ENCODE measurements around the gene EPB41L3.

EPB41L3 gene

GRCh38 chr18:5543773-5544389 is at the start of gene EPB41L3:
Gene EPB41L3 (minus strand): TSS chr18:5543997. CDS start chr18:5489183, 54,814 bp downstream.
- DNase-seq (ENCODE audit: low spot score): peak; percentile 36

GRCh38 chr18:5588529-5588928 is 44.7 kb upstream of the EPB41L3 start:
- DNase-seq (ENCODE audit: low spot score): no peak

GRCh38 chr18:5585653-5586052 is 41.9 kb upstream of the EPB41L3 start:
- peak; percentile 7 for DNase-seq (ENCODE audit: low spot score)

- no peak for DNase-seq (ENCODE audit: low spot score)
Observed at GRCh38 chr18:5584746-5585417, 41.1 kb upstream of the EPB41L3 start.

GRCh38 chr18:5582849-5583681 is 39.3 kb upstream of the EPB41L3 start:
- no peak for DNase-seq (ENCODE audit: low spot score)

- DNase-seq (ENCODE audit: low spot score): peak; percentile 74
Observed at GRCh38 chr18:5582076-5582475, 38.3 kb upstream of the EPB41L3 start.

GRCh38 chr18:5574843-5575242 is 31.0 kb upstream of the EPB41L3 start:
- no peak for DNase-seq (ENCODE audit: low spot score)

- no peak for DNase-seq (ENCODE audit: low spot score)
Observed at GRCh38 chr18:5571666-5572065, 27.9 kb upstream of the EPB41L3 start.

GRCh38 chr18:5570613-5571012 is 26.8 kb upstream of the EPB41L3 start:
- peak; percentile 39 for DNase-seq (ENCODE audit: low spot score)

GRCh38 chr18:5568416-5568815 is 24.6 kb upstream of the EPB41L3 start:
- no peak for DNase-seq (ENCODE audit: low spot score)

- no peak for DNase-seq (ENCODE audit: low spot score)
Observed at GRCh38 chr18:5558851-5559250, 15.1 kb upstream of the EPB41L3 start.

- no peak for DNase-seq (ENCODE audit: low spot score)
Observed at GRCh38 chr18:5556310-5556974, 12.6 kb upstream of the EPB41L3 start.

- no peak for DNase-seq (ENCODE audit: low spot score)
Observed at GRCh38 chr18:5554629-5555028, 10.8 kb upstream of the EPB41L3 start.

GRCh38 chr18:5546660-5547059 is 2.9 kb upstream of the EPB41L3 start:
- peak; percentile 53 for DNase-seq (ENCODE audit: low spot score)

GRCh38 chr18:5543036-5543680 is 639 bp downstream of the EPB41L3 start:
- peak; percentile 61 for DNase-seq (ENCODE audit: low spot score)

GRCh38 chr18:5542515-5543035 is 1.2 kb downstream of the EPB41L3 start:
- DNase-seq (ENCODE audit: low spot score): peak; percentile 18

- DNase-seq (ENCODE audit: low spot score): no peak
Observed at GRCh38 chr18:5541644-5542043, 2.2 kb downstream of the EPB41L3 start.

- no peak for DNase-seq (ENCODE audit: low spot score)
Observed at GRCh38 chr18:5539391-5539790, 4.4 kb downstream of the EPB41L3 start.

GRCh38 chr18:5538544-5538943 is 5.3 kb downstream of the EPB41L3 start:
- peak; percentile 25 for DNase-seq (ENCODE audit: low spot score)

GRCh38 chr18:5537860-5538259 is 5.9 kb downstream of the EPB41L3 start:
- DNase-seq (ENCODE audit: low spot score): no peak

- no peak for DNase-seq (ENCODE audit: low spot score)
Observed at GRCh38 chr18:5534845-5535244, 9.0 kb downstream of the EPB41L3 start.

- DNase-seq (ENCODE audit: low spot score): no peak
Observed at GRCh38 chr18:5532066-5532465, 11.7 kb downstream of the EPB41L3 start.

Measured in iPS-NIHi11 (cell line).